Kidney (tissue), 14 donors: ENCODE data around the gene BLM. TPM values are rescaled to one million over a fixed set of nuclear protein-coding genes. Genes with fewer than 3 reads are reported as not detected.
"Not testable (repeated sequence)": the region's sequence is repeated elsewhere in the genome, so short reads cannot be mapped to it uniquely, and the experiment has no call there.

Experiments
- DNase-seq, 5 donors: peaks; one replicate each; pipeline ENCODE4 v3.0.0-alpha.2; 2013 to 2020
- FAIRE-seq: peaks from 2 replicates; lab custom pipeline; 2012; peaks lifted over from hg19 to GRCh38; lab: Jason Lieb, UNC
- H3K27ac ChIP-seq, 2 donors: one replicate each; pipeline ENCODE4 v1.7.0; 2013; ENCODE audit warnings: low read depth in 2 of 2, low read length in 2 of 2, inconsistent platforms in 1 of 2
- H3K27me3 ChIP-seq: one replicate; pipeline ENCODE4 v1.7.1; 2013; ENCODE audit warnings: low read length, inconsistent platforms; ENCODE audit not compliant: control insufficient read depth, insufficient read depth
- H3K36me3 ChIP-seq, 3 donors: one replicate each; pipeline versions ENCODE4 v1.7.0 to v1.7.1; 2013; ENCODE audit warnings: low read length in 3 of 3, control low read depth in 1 of 3, inconsistent platforms in 1 of 3; ENCODE audit not compliant: insufficient read depth in 3 of 3, control insufficient read depth in 2 of 3
- H3K4me1 ChIP-seq, 3 donors: one replicate each; pipeline versions ENCODE4 v1.7.0 to v1.7.1; 2013; ENCODE audit warnings: low read length in 3 of 3, inconsistent platforms in 1 of 3, low read depth in 1 of 3; ENCODE audit not compliant: control insufficient read depth in 2 of 3, insufficient read depth in 2 of 3
- H3K4me3 ChIP-seq, 3 donors: one replicate each; pipeline versions ENCODE4 v1.7.0 to v1.8.1; 2013; ENCODE audit warnings: low read length in 3 of 3, control low read depth in 1 of 3, inconsistent platforms in 1 of 3
- H3K9ac ChIP-seq, 3 donors: one replicate each; pipeline versions ENCODE4 v1.7.0 to v1.7.1; 2013; ENCODE audit warnings: low read length in 3 of 3, control low read depth in 1 of 3, inconsistent platforms in 1 of 3
- H3K9me3 ChIP-seq, 3 donors: one replicate each; pipeline versions ENCODE4 v1.7.0 to v1.7.1; 2013; ENCODE audit warnings: low read length in 3 of 3, control low read depth in 1 of 3, inconsistent platforms in 1 of 3; ENCODE audit not compliant: control insufficient read depth in 2 of 3, insufficient read depth in 1 of 3
- CTCF ChIP-seq: IDR thresholded peaks from 3 replicates; pipeline ENCODE4 v1.5.1; 2012; ENCODE audit warnings: mild to moderate bottlenecking, moderate library complexity, borderline replicate concordance; ENCODE audit not compliant: insufficient read depth; ENCODE audit errors: extremely low read depth
- intact Hi-C: fragments of 100-400 bp; cut with DNase I; formaldehyde crosslinking; loops from one replicate; pipeline ENCODE4 v1.11.1; 2022
- polyA plus RNA-seq: library from polyadenylated mRNA; stranded (reverse); fragments of 350-450 nt; fragmentation: Illumina TruSeq; extraction: RNeasy Lipid Tissue Mini Kit (QIAGEN cat#74804); gene quantifications from one replicate; pipeline ENCODE4 v1.2.3, GENCODE V29; 2014; ENCODE audit warnings: low read depth, low replicate concordance; ENCODE audit not compliant: insufficient read depth
- total RNA-seq: library from RNA; stranded (reverse); fragmentation: NEBNext Ultra II Directional; extraction: Animal tissue kit (Norgen Biotek cat#: 25700); gene quantifications from one replicate; pipeline ENCODE4 v1.2.1, GENCODE V29; 2021
- donor health status: control.
- donor health status: control.
- donor health status: control.
- donor health status: control.
- donor health status: control.
- donor health status: DM: yes; HTN: yes; CAD: no.
- donor health status: Normal renal cell carcinoma (clear cell type).

The BLM gene
- total and polyA plus RNA-seq, 2 donors from 2014 or later: 1.1 to 2.8 TPM

- Histone ChIP-seq H3K4me3 (no peak overlapping the region), H3K4me1 (peaks cover 0 to 10% (median 0%) of the 10 kb centered on the region in 3 donors), H3K27ac (no peak overlapping the region), H3K9ac (no peak overlapping the region), H3K27me3 (no peaks in the 10 kb centered on the region), H3K9me3 (no peaks in the 10 kb centered on the region), H3K36me3 (no peaks in the 10 kb centered on the region)
- no peak for DNase-seq
- intact Hi-C loops: no loop called here
- no peak for TF ChIP-seq CTCF
- FAIRE-seq: no peak
Measured at GRCh38 chr15:90720131-90720530, 3.0 kb downstream of the BLM start.

GRCh38 chr15:90729261-90729660, 12.1 kb downstream of the BLM start:
- intact Hi-C loops: no loop called here
- H3K27ac ChIP-seq: no peak overlapping the region
- no peaks in the 10 kb centered on the region for H3K27me3 ChIP-seq
- H3K9ac ChIP-seq: no peak overlapping the region
- FAIRE-seq (no peak), DNase-seq (no peak)
- H3K4me1 ChIP-seq: no peaks in the 10 kb centered on the region
- H3K36me3 ChIP-seq: no peaks in the 10 kb centered on the region
- no peaks in the 10 kb centered on the region for H3K9me3 ChIP-seq
- no peak for TF ChIP-seq CTCF
- no peak overlapping the region for H3K4me3 ChIP-seq

- no peak overlapping the region for H3K27ac ChIP-seq
- H3K4me1 ChIP-seq: no peaks in the 10 kb centered on the region
- FAIRE-seq: no peak
- DNase-seq: no peak
- no peak for TF ChIP-seq CTCF
- intact Hi-C loops: no loop called here
- no peaks in the 10 kb centered on the region for H3K27me3 ChIP-seq
- H3K9me3 ChIP-seq: no peaks in the 10 kb centered on the region
- no peaks in the 10 kb centered on the region for H3K36me3 ChIP-seq
- no peak overlapping the region for H3K4me3 ChIP-seq
- H3K9ac ChIP-seq: no peak overlapping the region
Measured at GRCh38 chr15:90730290-90730689, 13.1 kb downstream of the BLM start.

GRCh38 chr15:90735923-90736322, 18.8 kb downstream of the BLM start:
- no peak for TF ChIP-seq CTCF

GRCh38 chr15:90740545-90740944, 23.4 kb downstream of the BLM start:
- H3K36me3 ChIP-seq, FAIRE-seq, H3K27ac ChIP-seq, H3K9ac ChIP-seq, H3K27me3 ChIP-seq, intact Hi-C loops, H3K4me1 ChIP-seq, H3K9me3 ChIP-seq, H3K4me3 ChIP-seq, DNase-seq: not testable (repeated sequence)

More at GRCh38 chr15:90735923-90736322, 18.8 kb downstream of the BLM start:
- intact Hi-C loops: no loop called here
- no peak overlapping the region for H3K27ac ChIP-seq
- no peaks in the 10 kb centered on the region for H3K4me1 ChIP-seq
- FAIRE-seq (no peak), DNase-seq (no peak)
- no peak overlapping the region for H3K9ac ChIP-seq
- H3K36me3 ChIP-seq: no peaks in the 10 kb centered on the region
- H3K27me3 ChIP-seq: no peaks in the 10 kb centered on the region
- no peaks in the 10 kb centered on the region for H3K9me3 ChIP-seq
- H3K4me3 ChIP-seq: no peak overlapping the region
